SU-DHL-6 (cell line): Measurements from ENCODE around the gene TMEM232.
"Not testable (repeated sequence)": the region's sequence is repeated elsewhere in the genome, so short reads cannot be mapped to it uniquely, and the experiment has no call there.

Experiments used
- H2AFZ ChIP-seq: fragments of 200-600 bp; sonication (generic); 2 replicates; pipeline ENCODE4 v1.6.1; 2014; ENCODE audit warnings: low read depth, mild to moderate bottlenecking, moderate library complexity, mixed read lengths, antibody characterized with exemption, low read length; ENCODE audit not compliant: severe bottlenecking
- H3F3A ChIP-seq: fragments of 200-600 bp; shearing (Covaris generic); 2 replicates; pipeline ENCODE4 v1.6.0; 2016; ENCODE audit warnings: antibody characterized with exemption, mild to moderate bottlenecking; ENCODE audit not compliant: insufficient read depth
- H3K27ac ChIP-seq: fragments of 200-600 bp; sonication (generic); 2 replicates; pipeline ENCODE4 v1.5.1; 2016; ENCODE audit warnings: low read depth, mild to moderate bottlenecking, low read length, moderate library complexity, mixed read lengths
- H3K27me3 ChIP-seq: fragments of 200-600 bp; sonication (generic), shearing (Covaris generic); 2 replicates; pipeline ENCODE4 v1.6.0; 2014; ENCODE audit warnings: mild to moderate bottlenecking, low read length
- H3K36me3 ChIP-seq: fragments of 200-600 bp; sonication (generic); 2 replicates; pipeline ENCODE4 v1.6.1; 2014; ENCODE audit warnings: mild to moderate bottlenecking, low read length, mixed read lengths
- H3K4me2 ChIP-seq: fragments of 300-600, 200-600 bp; shearing (Covaris generic), sonication (generic); 2 replicates; pipeline ENCODE4 v1.6.0; 2014; ENCODE audit warnings: low read length, low read depth, mild to moderate bottlenecking; ENCODE audit not compliant: poor library complexity, severe bottlenecking
- H3K4me3 ChIP-seq: fragments of 200-600 bp; sonication (generic); 2 replicates; pipeline ENCODE4 v1.5.1; 2014; ENCODE audit warnings: antibody characterized with exemption, low read length, mild to moderate bottlenecking, mixed read lengths; ENCODE audit not compliant: insufficient read depth, poor library complexity, severe bottlenecking
- H3K79me2 ChIP-seq: fragments of 200-600 bp; sonication (generic); 2 replicates; pipeline ENCODE4 v1.6.1; 2014; ENCODE audit warnings: mild to moderate bottlenecking, low read length, moderate library complexity; ENCODE audit not compliant: insufficient read depth
- H3K9ac ChIP-seq: fragments of 200-600 bp; sonication (generic); 2 replicates; pipeline ENCODE4 v1.7.0; 2014; ENCODE audit warnings: mild to moderate bottlenecking, low read length
- H3K9me2 ChIP-seq: fragments of 200-600 bp; sonication (generic); replicated peaks from 2 replicates; pipeline ENCODE4 v1.6.1; 2014; ENCODE audit warnings: low read length; ENCODE audit not compliant: insufficient read depth
- H3K9me3 ChIP-seq: fragments of 200-600 bp; sonication (generic); 2 replicates; pipeline ENCODE4 v1.6.1; 2014; ENCODE audit warnings: low read length, mixed read lengths; ENCODE audit not compliant: insufficient read depth
- H4K20me1 ChIP-seq: fragments of 200-600 bp; sonication (generic); 2 replicates; pipeline ENCODE4 v1.6.1; 2014; ENCODE audit warnings: low read depth, mild to moderate bottlenecking, antibody characterized with exemption, low read length, moderate library complexity, mixed read lengths
- EZH2phosphoT487 ChIP-seq: fragments of 200-600 bp; sonication (generic), shearing (Covaris generic); conservative IDR thresholded peaks from 2 replicates; pipeline ENCODE4 v1.6.1; 2018; ENCODE audit warnings: mild to moderate bottlenecking, antibody characterized with exemption, low read length, moderate library complexity, mixed read lengths
- TF ChIP-seq, protein P1 (sequence below): fragments of 200-600 bp; sonication (generic); IDR thresholded peaks from one replicate; pipeline ENCODE4 v1.5.1; 2017; ENCODE audit warnings: antibody characterized with exemption, mild to moderate bottlenecking, low read length, moderate library complexity; ENCODE audit not compliant: insufficient read depth, poor library complexity, severe bottlenecking

Gene TMEM232

DNA sequence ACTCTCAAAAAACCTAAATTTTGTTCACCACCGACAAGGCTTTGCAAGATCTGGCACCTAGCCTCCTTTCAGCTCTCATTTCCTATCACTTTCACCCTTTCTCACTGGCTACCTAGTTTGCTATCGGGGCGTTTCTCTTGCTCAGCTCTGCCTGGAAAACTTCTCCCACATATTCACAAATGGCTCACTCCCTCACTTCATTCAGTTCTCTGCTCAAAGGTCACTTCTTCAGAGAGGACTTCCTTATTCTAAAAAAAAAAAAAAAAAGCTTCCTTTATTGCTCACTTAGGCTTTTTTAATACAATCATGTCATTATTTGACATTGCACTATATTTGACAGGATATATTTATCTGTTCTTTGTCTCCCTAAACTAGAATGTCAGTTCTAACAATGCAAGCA lies 10.3 kb upstream of the TMEM232 start:
- no peak for TF ChIP-seq EZH2phosphoT487
- TF ChIP-seq, protein P1, sequence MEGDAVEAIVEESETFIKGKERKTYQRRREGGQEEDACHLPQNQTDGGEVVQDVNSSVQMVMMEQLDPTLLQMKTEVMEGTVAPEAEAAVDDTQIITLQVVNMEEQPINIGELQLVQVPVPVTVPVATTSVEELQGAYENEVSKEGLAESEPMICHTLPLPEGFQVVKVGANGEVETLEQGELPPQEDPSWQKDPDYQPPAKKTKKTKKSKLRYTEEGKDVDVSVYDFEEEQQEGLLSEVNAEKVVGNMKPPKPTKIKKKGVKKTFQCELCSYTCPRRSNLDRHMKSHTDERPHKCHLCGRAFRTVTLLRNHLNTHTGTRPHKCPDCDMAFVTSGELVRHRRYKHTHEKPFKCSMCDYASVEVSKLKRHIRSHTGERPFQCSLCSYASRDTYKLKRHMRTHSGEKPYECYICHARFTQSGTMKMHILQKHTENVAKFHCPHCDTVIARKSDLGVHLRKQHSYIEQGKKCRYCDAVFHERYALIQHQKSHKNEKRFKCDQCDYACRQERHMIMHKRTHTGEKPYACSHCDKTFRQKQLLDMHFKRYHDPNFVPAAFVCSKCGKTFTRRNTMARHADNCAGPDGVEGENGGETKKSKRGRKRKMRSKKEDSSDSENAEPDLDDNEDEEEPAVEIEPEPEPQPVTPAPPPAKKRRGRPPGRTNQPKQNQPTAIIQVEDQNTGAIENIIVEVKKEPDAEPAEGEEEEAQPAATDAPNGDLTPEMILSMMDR = no peak
- Histone ChIP-seq H3K4me3 (no peak overlapping the region), H3K9me2 (no peaks in the 10 kb centered on the region), H3K9ac (no peak overlapping the region), H3K79me2 (peaks cover 26% of the 10 kb centered on the region), H3K27ac (no peak overlapping the region), H2AFZ (peak overlapping the region; percentile 11), H3K27me3 (0 out of 2 replicates have a peak, but pooled peaks cover 3% of the 10 kb centered on the region), H3K36me3 (no peaks in the 10 kb centered on the region; the same call in 1 of the 2 replicates), H4K20me1 (no peaks in the 10 kb centered on the region), H3K4me2 (peak overlapping the region; percentile 37), H3K9me3 (no peaks in the 10 kb centered on the region), H3F3A (no peaks in the 10 kb centered on the region)

DNA sequence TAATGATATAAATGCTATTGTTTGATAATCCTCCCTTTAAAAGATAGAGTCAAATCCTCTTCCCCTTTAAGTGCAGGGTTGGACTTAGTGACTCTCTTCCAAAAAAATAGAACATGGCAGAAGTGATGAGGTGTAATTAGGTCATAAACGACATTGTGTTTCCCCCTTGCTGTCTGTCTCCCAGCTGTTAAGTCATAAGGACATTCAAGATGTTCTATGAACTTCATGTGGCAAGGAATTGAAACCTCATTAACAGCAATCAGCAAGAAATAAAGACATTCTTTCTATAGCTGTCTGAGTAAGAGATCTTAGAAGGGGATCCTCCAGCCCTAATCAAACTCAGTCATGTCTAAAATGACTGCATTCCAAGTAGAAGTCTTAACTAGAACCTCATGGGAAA lies 9.1 kb upstream of the TMEM232 start:
- H3K27me3 ChIP-seq = 0 out of 2 replicates have a peak, but pooled peaks cover 3% of the 10 kb centered on the region
- no peaks in the 10 kb centered on the region for H3K9me3 ChIP-seq
- H3K4me2 ChIP-seq = no peak overlapping the region
- H3K36me3 ChIP-seq = no peaks in the 10 kb centered on the region
- H3K79me2 ChIP-seq = peaks cover 16% of the 10 kb centered on the region
- no peak overlapping the region for H3K9ac ChIP-seq
- H4K20me1 ChIP-seq = no peaks in the 10 kb centered on the region
- H3K27ac ChIP-seq = no peak overlapping the region
- H3F3A ChIP-seq = no peaks in the 10 kb centered on the region
- no peaks in the 10 kb centered on the region for H3K9me2 ChIP-seq
- TF ChIP-seq EZH2phosphoT487 = no peak
- TF ChIP-seq, protein P1 = no peak
- H3K4me3 ChIP-seq = no peak overlapping the region
- no peak overlapping the region for H2AFZ ChIP-seq

DNA sequence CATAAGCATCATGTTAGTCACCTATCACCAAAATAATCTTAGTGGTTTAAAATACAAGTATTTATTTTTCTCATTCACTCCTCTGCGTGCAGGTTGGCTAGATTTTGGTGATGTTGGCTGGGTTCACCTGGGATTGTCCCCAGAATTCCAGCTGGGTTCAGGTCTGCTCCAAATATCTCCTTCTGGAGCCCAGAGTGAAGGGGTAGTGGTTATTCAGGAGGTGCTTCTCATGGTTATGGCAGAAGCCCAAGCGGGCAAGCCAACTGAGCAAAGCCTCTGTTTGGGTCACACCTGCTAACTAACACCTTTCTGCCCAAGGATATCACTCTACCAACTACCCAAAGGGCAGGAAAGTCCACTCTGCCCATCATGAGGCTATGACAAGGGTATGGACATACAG lies 7.6 kb upstream of the TMEM232 start:
- H3K36me3 ChIP-seq = no peaks in the 10 kb centered on the region
- no peak overlapping the region for H2AFZ ChIP-seq
- H3F3A ChIP-seq = no peaks in the 10 kb centered on the region
- 0 out of 2 replicates have a peak, but pooled peaks cover 3% of the 10 kb centered on the region for H3K27me3 ChIP-seq
- no peaks in the 10 kb centered on the region for H4K20me1 ChIP-seq
- H3K4me3 ChIP-seq = no peak overlapping the region
- no peaks in the 10 kb centered on the region for H3K9me2 ChIP-seq
- TF ChIP-seq EZH2phosphoT487 = no peak
- TF ChIP-seq, protein P1 = no peak
- no peaks in the 10 kb centered on the region for H3K9me3 ChIP-seq
- H3K9ac ChIP-seq = no peak overlapping the region
- H3K27ac ChIP-seq = no peak overlapping the region
- no peak overlapping the region for H3K4me2 ChIP-seq
- 0 out of 2 replicates have a peak, but pooled peaks cover 1% of the 10 kb centered on the region for H3K79me2 ChIP-seq

DNA sequence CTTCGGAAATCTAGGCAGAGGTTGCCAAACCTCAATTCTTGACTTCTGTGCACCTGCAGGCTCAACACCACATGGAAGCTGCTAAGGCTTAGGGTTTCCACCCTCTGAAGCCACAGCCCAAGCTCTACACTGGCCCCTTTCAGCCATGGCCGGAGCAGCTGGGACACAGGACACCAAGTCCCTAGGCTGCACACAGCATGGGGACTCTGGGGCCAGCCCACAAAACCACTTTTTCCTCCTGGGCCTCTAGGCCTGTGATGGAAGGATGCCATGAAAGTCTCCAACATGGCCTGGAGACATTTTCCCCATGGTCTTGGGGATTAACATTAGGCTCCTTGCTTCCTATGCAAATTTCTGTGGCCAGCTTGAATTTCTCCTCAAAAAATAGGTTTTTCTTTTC lies 5.0 kb upstream of the TMEM232 start:
- H3F3A ChIP-seq, H2AFZ ChIP-seq, H4K20me1 ChIP-seq, H3K27me3 ChIP-seq, H3K27ac ChIP-seq, H3K79me2 ChIP-seq, H3K4me3 ChIP-seq, H3K9me2 ChIP-seq, H3K9me3 ChIP-seq, H3K9ac ChIP-seq, H3K4me2 ChIP-seq, H3K36me3 ChIP-seq: not testable (repeated sequence)
